Glutamatergic neuron (in vitro differentiated cells): ENCODE results near the gene ITGBL1. TPM values are rescaled to one million over a fixed set of nuclear protein-coding genes. Genes with fewer than 3 reads are reported as not detected.

Experiments
- DNase-seq: peaks from one replicate; pipeline ENCODE4 v3.0.0; 2022
- H3K27ac Mint-ChIP-seq: one replicate; pipeline ENCODE4 v1.8.0; 2020; ENCODE audit warnings: mild to moderate bottlenecking, mixed read lengths, inconsistent platforms; ENCODE audit not compliant: unreplicated experiment
- H3K27me3 Mint-ChIP-seq: one replicate; pipeline ENCODE4 v1.8.0; 2020; ENCODE audit warnings: mild to moderate bottlenecking, moderate library complexity, mixed read lengths, inconsistent platforms; ENCODE audit not compliant: unreplicated experiment
- H3K36me3 Mint-ChIP-seq: one replicate; pipeline ENCODE4 v1.8.0; 2020; ENCODE audit warnings: mild to moderate bottlenecking, mixed read lengths, inconsistent platforms; ENCODE audit not compliant: unreplicated experiment
- H3K4me1 Mint-ChIP-seq: one replicate; pipeline ENCODE4 v1.8.0; 2020; ENCODE audit warnings: mild to moderate bottlenecking, low read depth, mixed read lengths, inconsistent platforms; ENCODE audit not compliant: unreplicated experiment
- H3K4me3 Mint-ChIP-seq: one replicate; pipeline ENCODE4 v1.8.0; 2020; ENCODE audit warnings: mild to moderate bottlenecking, mixed read lengths, inconsistent platforms; ENCODE audit not compliant: unreplicated experiment
- H3K9me3 Mint-ChIP-seq: one replicate; pipeline ENCODE4 v1.8.0; 2020; ENCODE audit warnings: mild to moderate bottlenecking, moderate library complexity, mixed read lengths, inconsistent platforms; ENCODE audit not compliant: unreplicated experiment
- CTCF ChIP-seq: fragments of 200-600 bp; sonication (generic); IDR thresholded peaks from one replicate; pipeline ENCODE4 v1.5.0; 2021; ENCODE audit not compliant: partially characterized antibody, unreplicated experiment
- total RNA-seq: library from RNA; stranded (reverse); fragmentation: NEBNext Ultra II Directional; extraction: Animal tissue kit (Norgen Biotek cat#: 25700); gene quantifications from one replicate; pipeline ENCODE4 v1.2.1, GENCODE V29; 2021; ENCODE audit not compliant: unreplicated experiment

Gene ITGBL1
- total RNA-seq, 1 donor from 2014 or later, result not detected

- no peaks in the 10 kb centered on the region for H3K4me1 Mint-ChIP-seq
- H3K27me3 Mint-ChIP-seq, result no peaks in the 10 kb centered on the region
- TF ChIP-seq CTCF, result no peak
Observed at GRCh38 chr13:101624981-101625380, 172.5 kb downstream of the ITGBL1 start.

GRCh38 chr13:101626925-101627555, 174.6 kb downstream of the ITGBL1 start:
- TF ChIP-seq CTCF, result no peak
- Mint-ChIP-seq H3K9me3 (no peaks in the 10 kb centered on the region), H3K27me3 (no peaks in the 10 kb centered on the region), H3K27ac (no peak overlapping the region), H3K36me3 (no peaks in the 10 kb centered on the region), H3K4me1 (no peaks in the 10 kb centered on the region), H3K4me3 (no peak overlapping the region)
- no peak for DNase-seq

More at GRCh38 chr13:101624981-101625380, 172.5 kb downstream of the ITGBL1 start:
- Mint-ChIP-seq H3K9me3 (no peaks in the 10 kb centered on the region), H3K27ac (no peak overlapping the region), H3K4me3 (no peak overlapping the region), H3K36me3 (no peaks in the 10 kb centered on the region)
- DNase-seq, result no peak

GRCh38 chr13:101627556-101627943, 175.1 kb downstream of the ITGBL1 start:
- DNase-seq, result no peak
- no peaks in the 10 kb centered on the region for H3K4me1 Mint-ChIP-seq
- no peak for TF ChIP-seq CTCF
- H3K27me3 Mint-ChIP-seq, result no peaks in the 10 kb centered on the region
- no peak overlapping the region for H3K4me3 Mint-ChIP-seq
- H3K9me3 Mint-ChIP-seq, result no peaks in the 10 kb centered on the region
- H3K27ac Mint-ChIP-seq, result no peak overlapping the region
- H3K36me3 Mint-ChIP-seq, result no peaks in the 10 kb centered on the region

GRCh38 chr13:101628900-101629299, 176.4 kb downstream of the ITGBL1 start:
- Mint-ChIP-seq H3K27me3 (no peaks in the 10 kb centered on the region), H3K27ac (no peak overlapping the region), H3K9me3 (no peaks in the 10 kb centered on the region), H3K4me3 (no peak overlapping the region), H3K36me3 (no peaks in the 10 kb centered on the region), H3K4me1 (no peaks in the 10 kb centered on the region)
- no peak for DNase-seq
- TF ChIP-seq CTCF, result no peak

GRCh38 chr13:101631395-101631794, 178.9 kb downstream of the ITGBL1 start:
- Mint-ChIP-seq H3K4me3 (no peak overlapping the region), H3K4me1 (no peaks in the 10 kb centered on the region)
- no peak for DNase-seq

More at GRCh38 chr13:101631395-101631794, 178.9 kb downstream of the ITGBL1 start:
- no peak overlapping the region for H3K27ac Mint-ChIP-seq
- TF ChIP-seq CTCF, result no peak
- H3K27me3 Mint-ChIP-seq, result no peaks in the 10 kb centered on the region
- no peaks in the 10 kb centered on the region for H3K9me3 Mint-ChIP-seq
- no peaks in the 10 kb centered on the region for H3K36me3 Mint-ChIP-seq
